Subcutaneous abdominal adipose tissue (tissue), 5 donors: ENCODE measurements around the gene ITGA11.

Source experiments
- H3K27ac ChIP-seq: one replicate; pipeline ENCODE4 v1.7.0; 2013; ENCODE audit warnings: low read depth, mild to moderate bottlenecking, inconsistent platforms, low read length, moderate library complexity
- H3K27me3 ChIP-seq, 5 donors: one replicate each; pipeline ENCODE4 v1.7.0; 2013; ENCODE audit warnings: low read length in 5 of 5, inconsistent platforms in 1 of 5; ENCODE audit not compliant: control insufficient read depth in 5 of 5, insufficient read depth in 4 of 5
- H3K36me3 ChIP-seq, 5 donors: one replicate each; pipeline ENCODE4 v1.7.0; 2013; ENCODE audit warnings: low read length in 5 of 5; ENCODE audit not compliant: control insufficient read depth in 5 of 5, insufficient read depth in 5 of 5
- H3K4me1 ChIP-seq, 5 donors: one replicate each; pipeline ENCODE4 v1.7.0; 2013; ENCODE audit warnings: low read length in 5 of 5, mild to moderate bottlenecking in 3 of 5, moderate library complexity in 1 of 5; ENCODE audit not compliant: control insufficient read depth in 5 of 5, insufficient read depth in 5 of 5
- H3K4me3 ChIP-seq, 5 donors: one replicate each; pipeline ENCODE4 v1.7.0; 2013; ENCODE audit warnings: low read length in 5 of 5, low read depth in 1 of 5
- H3K9ac ChIP-seq, 5 donors: one replicate each; pipeline ENCODE4 v1.7.0; 2013; ENCODE audit warnings: low read length in 5 of 5, mild to moderate bottlenecking in 4 of 5, moderate library complexity in 3 of 5
- H3K9me3 ChIP-seq, 5 donors: one replicate each; pipeline ENCODE4 v1.7.0; 2013; ENCODE audit warnings: low read length in 5 of 5; ENCODE audit not compliant: control insufficient read depth in 5 of 5
- donor health status: healthy.
- donor health status: healthy.
- donor health status: healthy.
- donor health status: healthy.
- donor health status: healthy.

Gene ITGA11

DNA sequence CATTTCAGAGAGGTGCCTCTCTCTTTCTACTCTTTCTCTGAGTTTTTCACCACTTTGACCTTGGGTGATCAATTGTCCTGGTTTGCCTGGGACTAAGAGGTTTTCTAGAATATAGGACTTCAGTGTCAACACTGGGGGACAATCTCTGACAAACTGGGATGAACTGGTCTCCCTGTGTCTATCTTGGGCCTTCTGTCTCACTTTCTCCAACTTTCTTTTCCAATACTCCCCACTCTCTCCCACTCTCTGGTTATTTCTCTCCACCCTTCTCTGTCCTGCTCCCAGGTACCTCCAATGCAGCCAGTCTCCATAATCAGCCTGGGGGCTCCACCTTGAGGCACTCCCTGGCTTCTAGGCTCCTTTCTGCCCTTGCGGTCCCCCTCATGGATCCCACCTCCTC is 4.7 kb upstream of the ITGA11 start:
- Histone ChIP-seq H3K9ac (no peak overlapping the region), H3K4me1 (peaks cover 2 to 34% (median 26%) of the 10 kb centered on the region in 5 donors), H3K27me3 (peaks cover 0 to 23% (median 11%) of the 10 kb centered on the region in 5 donors), H3K36me3 (no peaks in the 10 kb centered on the region), H3K9me3 (no peaks in the 10 kb centered on the region), H3K27ac (no peak overlapping the region), H3K4me3 (no peak overlapping the region)

DNA sequence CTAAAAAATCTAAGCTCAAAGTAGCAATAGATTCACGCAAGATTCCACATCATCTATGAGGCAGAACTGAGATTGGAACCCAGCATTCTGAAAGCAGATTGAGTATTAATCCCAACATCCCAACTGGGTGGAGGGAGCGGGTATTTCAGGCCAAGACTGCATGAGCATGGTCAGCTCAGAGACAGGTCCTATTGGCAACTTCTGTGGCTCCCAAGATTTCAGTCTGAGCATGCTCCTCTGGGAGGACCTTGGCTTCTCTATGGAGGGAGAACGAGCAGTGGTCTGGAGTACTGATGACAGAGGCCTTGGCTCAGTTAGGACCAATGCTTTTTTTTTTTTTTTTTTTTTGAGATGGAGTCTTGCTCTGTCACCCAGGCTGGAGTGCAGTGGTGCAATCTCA is 4.0 kb upstream of the ITGA11 start:
- peaks cover 0 to 26% (median 11%) of the 10 kb centered on the region in 5 donors for H3K27me3 ChIP-seq
- no peaks in the 10 kb centered on the region for H3K9me3 ChIP-seq
- H3K9ac ChIP-seq: no peak overlapping the region
- H3K4me1 ChIP-seq: peaks cover 2 to 41% (median 29%) of the 10 kb centered on the region in 5 donors
- no peaks in the 10 kb centered on the region for H3K36me3 ChIP-seq
- H3K27ac ChIP-seq: no peak overlapping the region
- H3K4me3 ChIP-seq: no peak overlapping the region

DNA sequence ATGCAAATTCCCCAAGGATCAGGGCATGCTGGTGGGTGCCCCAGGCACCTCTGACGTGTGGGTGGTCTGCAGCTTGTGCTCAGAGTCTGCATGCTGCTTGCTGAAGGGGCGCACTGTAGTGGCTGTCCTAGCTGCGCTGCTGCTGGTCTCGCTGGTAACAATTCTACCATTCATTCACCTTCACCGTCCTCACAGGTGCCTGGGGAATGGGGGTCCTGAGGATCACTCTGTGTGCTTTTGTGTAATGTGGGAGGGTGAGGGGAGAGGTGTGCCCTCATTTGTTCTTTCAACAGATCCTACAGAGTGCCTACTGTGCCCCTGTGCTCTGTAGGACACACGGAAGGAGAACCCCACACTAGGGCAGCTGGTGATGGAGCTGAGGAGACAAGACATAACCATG is 2.1 kb upstream of the ITGA11 start:
- H3K27ac ChIP-seq: no peak overlapping the region
- H3K36me3 ChIP-seq: no peaks in the 10 kb centered on the region
- no peaks in the 10 kb centered on the region for H3K9me3 ChIP-seq
- no peak overlapping the region for H3K4me3 ChIP-seq
- no peak overlapping the region for H3K9ac ChIP-seq
- peaks cover 0 to 35% (median 16%) of the 10 kb centered on the region in 5 donors for H3K27me3 ChIP-seq
- H3K4me1 ChIP-seq: peaks cover 2 to 37% (median 32%) of the 10 kb centered on the region in 5 donors

DNA sequence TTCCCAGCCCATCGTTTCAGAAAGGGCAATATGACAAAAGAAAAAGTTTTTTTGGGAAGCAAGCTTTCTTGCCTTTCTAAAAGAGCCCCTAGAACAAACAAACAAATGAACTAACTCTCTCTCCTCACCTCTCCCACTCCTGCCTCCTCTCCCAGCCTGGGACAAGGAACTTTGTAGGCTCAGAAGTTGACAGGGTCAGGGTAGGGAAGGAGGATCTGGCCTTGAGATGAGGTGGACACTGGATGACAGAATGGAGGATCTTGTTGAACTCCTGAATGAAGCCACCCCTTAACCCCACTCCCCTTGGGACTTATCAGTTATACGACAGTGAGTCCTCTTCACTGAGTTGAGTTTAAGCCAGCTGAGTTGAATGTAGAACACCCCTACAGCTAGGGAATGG is 1.6 kb upstream of the ITGA11 start:
- Histone ChIP-seq H3K9ac (no peak overlapping the region), H3K36me3 (no peaks in the 10 kb centered on the region), H3K9me3 (no peaks in the 10 kb centered on the region), H3K4me1 (peaks cover 2 to 36% (median 28%) of the 10 kb centered on the region in 5 donors), H3K27me3 (peaks cover 0 to 35% (median 16%) of the 10 kb centered on the region in 5 donors), H3K4me3 (no peak overlapping the region), H3K27ac (no peak overlapping the region)

DNA sequence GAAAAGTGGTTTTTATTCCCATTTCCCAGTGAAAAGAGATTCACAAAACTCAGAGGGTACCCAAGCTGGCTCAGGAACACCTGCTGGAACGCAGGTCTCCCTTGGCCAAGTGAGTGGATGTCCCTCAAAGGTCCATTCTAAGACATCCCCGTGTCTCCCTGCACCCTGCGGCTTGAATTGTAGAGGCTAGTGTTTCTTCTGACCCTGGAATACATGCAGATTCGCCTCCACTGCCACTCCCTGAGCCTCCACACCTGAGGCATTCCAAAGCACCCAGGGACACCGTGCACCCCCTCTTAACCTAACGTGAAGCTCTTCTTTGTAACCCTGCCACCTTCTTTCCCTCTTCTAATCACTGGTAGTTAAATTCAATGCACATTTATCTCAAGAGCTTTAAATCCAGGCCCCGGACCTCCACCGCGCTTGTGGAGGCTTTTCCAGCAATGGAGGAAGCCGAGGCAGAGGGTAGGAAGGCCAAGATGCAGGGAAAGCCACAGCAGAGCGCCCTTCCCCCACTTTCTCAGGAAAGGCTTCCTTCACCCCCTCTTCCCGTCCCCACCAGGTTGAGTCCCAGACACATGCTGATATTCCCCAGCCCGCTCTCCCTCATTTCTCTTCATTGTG is 590 bp upstream of the ITGA11 start:
- Histone ChIP-seq H3K9me3 (no peaks in the 10 kb centered on the region), H3K4me3 (peak overlapping the region in 4 of 5 donors; percentile 17 to 70 (median 66)), H3K9ac (no peak overlapping the region), H3K4me1 (peaks cover 0 to 30% (median 28%) of the 10 kb centered on the region in 5 donors), H3K27me3 (peaks cover 0 to 35% (median 16%) of the 10 kb centered on the region in 5 donors), H3K36me3 (no peaks in the 10 kb centered on the region), H3K27ac (no peak overlapping the region)

DNA sequence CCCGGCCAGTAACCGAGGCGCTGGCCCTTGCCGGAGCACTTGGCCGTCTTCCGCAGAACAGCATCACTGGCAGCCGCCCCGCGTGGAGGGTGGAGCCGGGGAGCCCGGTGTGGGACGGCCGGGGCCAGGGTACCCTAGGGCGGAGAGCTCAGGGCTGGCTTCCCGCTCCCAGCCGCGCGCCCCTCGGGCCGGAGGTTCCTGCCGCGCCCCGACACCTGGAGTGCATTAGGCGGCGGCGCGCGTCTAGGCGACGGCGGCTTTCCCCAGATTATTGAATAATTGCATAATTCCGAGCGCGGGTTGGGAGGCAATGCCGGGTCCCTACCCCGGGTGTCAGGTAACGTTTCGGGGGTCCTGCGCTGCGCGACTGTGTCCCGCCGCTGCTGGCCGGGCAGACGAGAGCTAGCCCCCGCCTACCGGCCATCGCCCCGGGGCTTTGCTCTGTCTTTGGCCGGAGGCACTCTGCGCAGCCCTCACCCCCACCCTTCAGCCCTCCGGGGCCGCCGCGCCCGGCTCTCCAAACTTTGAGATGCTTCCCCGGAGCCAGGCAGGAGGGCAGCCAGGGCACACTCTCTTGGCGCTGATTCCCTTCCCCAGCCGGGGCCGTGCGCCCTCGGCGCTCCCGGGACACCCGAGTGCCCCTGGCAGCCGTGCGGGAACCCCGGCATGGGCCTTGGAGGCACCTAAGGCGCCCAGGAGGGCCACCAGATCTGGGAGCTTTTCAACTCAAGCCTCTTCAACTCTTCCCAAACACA is 749 bp downstream of the ITGA11 start:
- H3K9ac ChIP-seq: peak overlapping the region in 4 of 5 donors; percentile 3 to 67 (median 26)
- no peaks in the 10 kb centered on the region for H3K36me3 ChIP-seq
- no peaks in the 10 kb centered on the region for H3K9me3 ChIP-seq
- H3K4me1 ChIP-seq: peaks cover 0 to 21% (median 19%) of the 10 kb centered on the region in 5 donors
- peaks cover 0 to 35% (median 16%) of the 10 kb centered on the region in 5 donors for H3K27me3 ChIP-seq
- peak overlapping the region; percentile 22 to 73 (median 69) for H3K4me3 ChIP-seq
- H3K27ac ChIP-seq: peak overlapping the region; percentile 41

DNA sequence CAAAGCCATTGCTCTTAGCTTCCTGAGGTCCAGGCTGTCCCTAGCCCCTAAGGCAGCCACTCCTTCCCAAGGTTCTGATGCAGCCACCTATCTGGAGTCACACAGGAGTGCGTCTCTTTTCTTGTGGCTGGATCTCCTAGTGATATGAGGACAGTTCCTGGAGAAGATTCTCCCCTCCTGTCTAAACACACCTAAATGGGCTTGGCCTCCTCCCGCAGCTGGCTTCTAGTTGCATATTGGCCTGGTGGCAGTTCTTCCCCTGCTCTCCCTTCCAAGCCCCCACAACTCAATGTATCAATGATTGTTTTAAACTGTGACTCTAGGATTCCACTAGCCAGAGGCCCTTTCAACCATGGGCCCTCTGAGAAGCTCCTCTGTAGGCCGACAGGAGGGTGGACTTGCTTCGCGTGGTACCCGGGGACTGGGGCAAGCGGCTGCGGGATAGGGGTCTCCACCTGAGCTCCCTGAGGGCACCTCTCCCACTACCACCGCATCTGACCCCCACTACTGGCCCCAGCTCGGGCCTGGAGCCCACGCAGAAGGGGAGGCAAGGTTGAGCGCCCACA is 1.4 kb downstream of the ITGA11 start:
- Histone ChIP-seq H3K27ac (no peak overlapping the region), H3K4me1 (peaks cover 0 to 21% (median 19%) of the 10 kb centered on the region in 5 donors), H3K9ac (no peak overlapping the region), H3K27me3 (peaks cover 0 to 35% (median 16%) of the 10 kb centered on the region in 5 donors), H3K36me3 (no peaks in the 10 kb centered on the region), H3K9me3 (no peaks in the 10 kb centered on the region), H3K4me3 (peak overlapping the region in 4 of 5 donors; percentile 63 to 73 (median 70))

DNA sequence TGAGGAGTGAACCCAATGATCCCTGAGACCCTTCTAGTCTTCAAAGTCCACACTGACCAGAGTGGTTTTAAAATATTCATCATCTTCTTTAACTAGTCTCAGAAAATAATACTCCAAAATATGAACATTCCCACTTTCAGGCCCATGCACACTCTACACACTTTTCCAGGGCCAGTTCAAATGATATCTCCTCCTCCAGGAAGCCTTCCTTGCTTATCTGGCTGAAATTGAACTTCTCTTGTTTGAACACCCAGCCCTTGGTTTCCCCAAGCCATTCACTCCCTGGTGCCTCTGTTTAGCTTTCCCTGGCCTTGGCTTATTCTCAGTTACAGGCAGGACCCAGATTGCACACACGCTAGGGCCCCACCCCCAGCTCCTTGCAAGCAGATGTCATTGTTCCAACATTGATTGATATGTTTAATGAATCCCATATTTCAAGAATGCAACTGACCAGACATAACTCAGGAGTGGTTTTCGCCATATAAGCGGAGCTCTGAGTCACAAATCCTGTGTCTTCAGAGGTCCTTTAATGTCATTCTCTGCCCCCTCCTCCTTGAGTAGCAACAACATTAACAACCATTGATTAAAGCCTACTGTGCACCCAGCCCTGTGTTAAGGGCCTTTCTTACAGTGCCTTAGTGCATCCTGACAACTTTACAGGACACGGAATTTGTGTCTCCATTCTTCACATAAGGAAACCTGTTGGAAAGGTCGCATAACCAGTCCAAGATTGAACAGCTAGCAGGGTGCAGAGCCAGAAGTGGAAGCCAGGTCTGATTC is 2.1 kb downstream of the ITGA11 start:
- peaks cover 0 to 21% (median 19%) of the 10 kb centered on the region in 5 donors for H3K4me1 ChIP-seq
- H3K9ac ChIP-seq: no peak overlapping the region
- no peaks in the 10 kb centered on the region for H3K36me3 ChIP-seq
- no peaks in the 10 kb centered on the region for H3K9me3 ChIP-seq
- peak overlapping the region in 1 of 5 donors; percentile 73 for H3K4me3 ChIP-seq
- H3K27ac ChIP-seq: no peak overlapping the region
- peaks cover 0 to 35% (median 16%) of the 10 kb centered on the region in 5 donors for H3K27me3 ChIP-seq

DNA sequence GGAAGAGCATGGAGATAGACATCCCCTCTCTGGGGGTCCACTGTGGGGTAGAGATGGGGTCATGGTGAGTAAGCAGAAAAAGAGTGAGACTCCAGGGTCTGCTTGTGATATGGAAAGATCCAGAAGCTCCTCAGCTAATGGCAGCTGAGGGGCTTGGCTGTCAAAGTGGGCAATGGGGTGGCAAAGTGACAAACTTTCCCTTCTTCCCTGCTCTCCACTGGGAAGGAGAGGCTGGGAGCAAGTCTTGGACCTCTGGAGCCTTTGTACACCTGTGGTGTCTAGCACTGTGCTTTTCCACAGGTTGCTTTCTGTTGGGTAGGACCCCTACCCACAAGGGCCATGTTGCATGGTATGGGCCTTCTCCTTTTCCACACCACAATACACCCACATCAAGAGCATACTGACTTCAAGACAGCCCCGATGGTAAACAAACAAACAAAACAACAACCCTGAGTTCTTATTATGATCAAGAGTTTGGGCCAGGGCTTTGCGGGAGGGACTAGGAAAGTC is 3.5 kb downstream of the ITGA11 start:
- Histone ChIP-seq H3K4me1 (peaks cover 0 to 21% (median 19%) of the 10 kb centered on the region in 5 donors), H3K4me3 (no peak overlapping the region), H3K27me3 (peaks cover 0 to 28% (median 12%) of the 10 kb centered on the region in 5 donors), H3K36me3 (no peaks in the 10 kb centered on the region), H3K9ac (no peak overlapping the region), H3K9me3 (no peaks in the 10 kb centered on the region), H3K27ac (no peak overlapping the region)
